Common myeloid progenitor, CD34-positive (primary cell): ENCODE data around the gene BCAS1. TPM values are rescaled to one million over a fixed set of nuclear protein-coding genes. Genes with fewer than 3 reads are reported as not detected.
A peak's percentile ranks its signal among the peaks of the same experiment; 100 is the strongest.

Experiments
- CTCF ChIA-PET: fragments of 350-600 bp; sonication (Branson Sonifier 250); formaldehyde crosslinking; loops from one replicate; lab custom pipeline; 2021; ENCODE audit warnings: antibody characterized with exemption; lab: Charles Lee
- POLR2A ChIA-PET: fragments of 350-600 bp; sonication (Branson Sonifier 250); formaldehyde crosslinking; loops from one replicate; lab custom pipeline; 2021; ENCODE audit warnings: antibody characterized with exemption; lab: Charles Lee
- DNase-seq, 3 donors: peaks; one replicate each; pipeline versions ENCODE4 v3.0.0 to v3.0.0-alpha.2; 2013
- H3K27ac ChIP-seq, 2 experiments: 1 replicate in 1 of 2; 2 replicates in 1 of 2; pipeline ENCODE4 v1.7.0; 2013; ENCODE audit warnings: inconsistent platforms in 2 of 2, low read length in 2 of 2, mild to moderate bottlenecking in 2 of 2, low read depth in 1 of 2, moderate library complexity in 1 of 2; ENCODE audit not compliant: severe bottlenecking in 2 of 2, insufficient read depth in 1 of 2, poor library complexity in 1 of 2
- H3K27me3 ChIP-seq, 5 experiments: replicated peaks in 2 of 5; 1 replicate in 3 of 5; 2 replicates in 2 of 5; pipeline versions ENCODE4 v1.6.1 to v1.7.0; 2013; ENCODE audit warnings: low read length in 4 of 5, mild to moderate bottlenecking in 2 of 5, moderate library complexity in 2 of 5, inconsistent platforms in 1 of 5; ENCODE audit not compliant: insufficient read depth in 5 of 5, control insufficient read depth in 4 of 5
- H3K36me3 ChIP-seq, 4 experiments: 1 replicate in 2 of 4; 2 replicates in 2 of 4; pipeline versions ENCODE4 v1.6.1 to v1.7.0; 2013; ENCODE audit warnings: low read length in 3 of 4, control low read depth in 1 of 4, mild to moderate bottlenecking in 1 of 4; ENCODE audit not compliant: control insufficient read depth in 4 of 4, insufficient read depth in 4 of 4
- H3K4me1 ChIP-seq, 4 experiments: 1 replicate in 3 of 4; 2 replicates in 1 of 4; pipeline versions ENCODE4 v1.6.1 to v1.7.1; 2013; ENCODE audit warnings: low read length in 3 of 4, mild to moderate bottlenecking in 3 of 4, control low read depth in 1 of 4, inconsistent platforms in 1 of 4, moderate library complexity in 1 of 4; ENCODE audit not compliant: control insufficient read depth in 4 of 4, insufficient read depth in 4 of 4; ENCODE audit errors: control extremely low read depth in 1 of 4
- H3K4me3 ChIP-seq, 7 experiments: 1 replicate in 4 of 7; 2 replicates in 3 of 7; pipeline versions ENCODE4 v1.5.1 to v1.7.0; 2013; ENCODE audit warnings: mild to moderate bottlenecking in 7 of 7, low read length in 6 of 7, moderate library complexity in 6 of 7, inconsistent platforms in 2 of 7, low read depth in 2 of 7, control low read depth in 1 of 7; ENCODE audit not compliant: insufficient read depth in 4 of 7, control insufficient read depth in 1 of 7; ENCODE audit errors: extremely low read depth in 1 of 7
- H3K9me3 ChIP-seq, 5 experiments: 1 replicate in 4 of 5; 2 replicates in 1 of 5; pipeline versions ENCODE4 v1.6.1 to v1.7.1; 2013; ENCODE audit warnings: low read length in 4 of 5, mild to moderate bottlenecking in 2 of 5, inconsistent platforms in 1 of 5, low read depth in 1 of 5, moderate library complexity in 1 of 5; ENCODE audit not compliant: control insufficient read depth in 4 of 5, insufficient read depth in 2 of 5; ENCODE audit errors: control extremely low read depth in 1 of 5
- WGBS: methylation state at CpG from one replicate; pipeline ENCODE4 v1.1.5; 2013; ENCODE audit not compliant: insufficient coverage; 5-methylcytosine and 5-hydroxymethylcytosine counted together
- polyA plus RNA-seq: library from polyadenylated mRNA; unstranded; fragments of 120-200 nt; gene quantifications from one replicate; pipeline ENCODE4 v1.2.1, GENCODE V29; 2013

BCAS1 gene
- polyA plus RNA-seq = 0.07 TPM

- no peaks in the 10 kb centered on the region for H3K9me3 ChIP-seq
- ChIA-PET CTCF (interaction anchor here (0.6 to 2.4 kb wide), 5 partner anchors 8 to 464 kb away, joined by 3 to 7 read pairs (median 4); no protein-coding TSS in a partner anchor), POLR2A (no interaction called here)
- 93% methylated on average over 9 of the region's 11 CpGs for WGBS
- no peak within 1 kb of the TSS for H3K27ac ChIP-seq
- H3K4me3 ChIP-seq = no peak within 1 kb of the TSS
- DNase-seq = no peak
- no peaks in the 10 kb centered on the region for H3K36me3 ChIP-seq
- H3K4me1 ChIP-seq = peaks cover 0 to 19% (median 2%) of the 10 kb centered on the region in 4 experiments
- no peaks in the 10 kb centered on the region for H3K27me3 ChIP-seq
These were observed at the start of gene BCAS1 for GRCh38 chr20:54070187-54070987. Gene BCAS1 (minus strand): TSS chr20:54070594. CDS start chr20:54058718, 11,876 bp downstream.

GRCh38 chr20:54119744-54120143 is 49.4 kb upstream of the BCAS1 start:
- ChIA-PET POLR2A (no interaction called here), CTCF (interaction anchor here (1.1 kb wide), 1 partner anchor 15 kb away, joined by 4 read pairs; no protein-coding TSS in a partner anchor)
- peaks cover 0 to 4% (median 0%) of the 10 kb centered on the region in 4 experiments for H3K4me1 ChIP-seq
- no peak overlapping the region for H3K4me3 ChIP-seq
- H3K9me3 ChIP-seq = no peaks in the 10 kb centered on the region
- H3K36me3 ChIP-seq = no peaks in the 10 kb centered on the region
- DNase-seq = no peak
- WGBS = no CpG with 5 or more reads among the region's 2 CpGs
- no peak overlapping the region for H3K27ac ChIP-seq
- no peaks in the 10 kb centered on the region for H3K27me3 ChIP-seq

GRCh38 chr20:54118220-54119001 is 48.0 kb upstream of the BCAS1 start:
- POLR2A ChIA-PET = no interaction called here
- H3K9me3 ChIP-seq = no peaks in the 10 kb centered on the region
- peaks cover 0 to 4% (median 0%) of the 10 kb centered on the region in 4 experiments for H3K4me1 ChIP-seq
- H3K27ac ChIP-seq = no peak overlapping the region
- no peak for DNase-seq
- H3K4me3 ChIP-seq = no peak overlapping the region
- no peaks in the 10 kb centered on the region for H3K36me3 ChIP-seq
- CTCF ChIA-PET = interaction anchor here (1.8 kb wide), 1 partner anchor 13 kb away, joined by 5 read pairs; no protein-coding TSS in a partner anchor
- H3K27me3 ChIP-seq = no peaks in the 10 kb centered on the region
- WGBS = 98% methylated on average over 6 of the region's 9 CpGs

- Histone ChIP-seq H3K27me3 (no peaks in the 10 kb centered on the region), H3K9me3 (peaks cover 0 to under 1% (median 0%) of the 10 kb centered on the region in 5 experiments), H3K36me3 (no peaks in the 10 kb centered on the region), H3K4me1 (peaks cover 0 to 4% (median 0%) of the 10 kb centered on the region in 4 experiments), H3K27ac (no peak overlapping the region), H3K4me3 (no peak overlapping the region)
- ChIA-PET POLR2A (interaction anchor here (0.6 kb wide), 1 partner anchor 44 kb away, joined by 3 read pairs; no protein-coding TSS in a partner anchor), CTCF (interaction anchor here (1.1 kb wide), 1 partner anchor 10 kb away, joined by 5 read pairs; no protein-coding TSS in a partner anchor)
- no peak for DNase-seq
- 93% methylated on average over 3 of the region's 4 CpGs for WGBS
These were observed 46.3 kb upstream of the BCAS1 start for GRCh38 chr20:54116550-54117235.

DNA sequence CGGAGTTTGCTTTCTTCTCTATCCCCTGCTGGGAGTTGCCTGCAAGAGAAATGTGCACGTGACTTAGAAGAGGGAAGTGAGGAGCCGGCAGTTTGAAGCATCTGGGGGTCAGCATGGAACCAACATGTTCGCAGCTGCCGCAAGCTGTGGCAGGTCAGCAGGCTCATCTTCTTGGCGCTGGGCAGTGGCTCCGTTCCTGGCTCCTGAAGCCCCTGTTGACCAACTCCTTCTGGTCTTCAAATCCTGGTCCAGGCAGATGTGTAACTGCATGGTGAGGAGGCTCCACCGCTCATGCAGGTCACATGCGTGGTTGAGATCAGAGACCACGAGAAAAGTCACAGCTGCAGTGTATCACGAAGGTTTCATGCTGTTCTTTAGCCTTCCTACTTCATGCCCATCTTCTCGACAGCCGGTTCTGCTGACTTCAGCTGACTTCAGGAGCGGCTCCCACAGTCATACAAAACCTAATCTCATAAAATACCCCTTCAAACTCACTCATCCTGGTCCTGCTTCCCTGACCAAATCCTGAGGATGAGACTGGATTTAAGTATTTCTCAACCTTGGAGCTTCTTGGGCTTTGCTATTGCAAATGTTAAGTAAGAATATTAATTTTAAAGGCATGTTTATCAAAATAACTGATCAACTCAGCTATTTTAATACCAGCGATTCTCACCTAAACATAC is 44.9 kb upstream of the BCAS1 start:
- 68% methylated on average over 13 of the region's 15 CpGs for WGBS
- Histone ChIP-seq H3K36me3 (no peaks in the 10 kb centered on the region), H3K9me3 (peaks cover 0 to 3% (median 0%) of the 10 kb centered on the region in 5 experiments), H3K4me1 (peaks cover 0 to 4% (median 0%) of the 10 kb centered on the region in 4 experiments), H3K4me3 (no peak overlapping the region), H3K27ac (no peak overlapping the region), H3K27me3 (no peaks in the 10 kb centered on the region)
- ChIA-PET CTCF (interaction anchor here (1.1 kb wide), 1 partner anchor 8 kb away, joined by 5 read pairs; no protein-coding TSS in a partner anchor), POLR2A (no interaction called here)
- DNase-seq = peak in 1 of 3 donors; percentile 24

DNA sequence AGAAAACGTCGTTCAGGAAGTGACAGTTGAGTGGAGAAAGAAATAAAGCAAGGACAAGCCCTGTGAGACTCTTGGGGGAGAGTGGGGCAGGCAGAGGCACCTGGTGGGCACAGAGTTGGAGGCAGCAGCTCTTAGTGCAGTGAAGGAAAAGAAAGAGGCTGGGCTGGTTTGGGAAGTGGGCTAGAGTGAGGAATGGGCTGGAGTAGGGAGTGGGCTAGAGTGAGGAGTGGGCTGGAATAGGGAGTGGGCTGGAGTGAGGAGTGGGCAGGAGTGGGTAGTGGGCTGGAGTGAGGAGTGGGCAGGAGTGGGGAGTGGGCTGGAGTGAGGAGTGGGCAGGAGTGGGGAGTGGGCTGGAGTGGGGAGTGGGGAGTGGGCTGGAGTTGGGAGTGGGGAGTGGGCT is 43.7 kb upstream of the BCAS1 start:
- Histone ChIP-seq H3K36me3 (no peaks in the 10 kb centered on the region), H3K27ac (no peak overlapping the region), H3K4me1 (peaks cover 0 to 4% (median 0%) of the 10 kb centered on the region in 4 experiments), H3K9me3 (peaks cover 0 to 3% (median 0%) of the 10 kb centered on the region in 5 experiments), H3K27me3 (no peaks in the 10 kb centered on the region), H3K4me3 (no peak overlapping the region)
- no peak for DNase-seq
- CTCF ChIA-PET = interaction anchor here (0.5 kb wide), 1 partner anchor 166 kb away, joined by 3 read pairs; no protein-coding TSS in a partner anchor
- 90% methylated on average over 2 of the region's 2 CpGs for WGBS
- POLR2A ChIA-PET = no interaction called here
